DOHH2 (cell line): ENCODE data around the gene GABPA.
"Not testable (repeated sequence)": the region's sequence is repeated elsewhere in the genome, so short reads cannot be mapped to it uniquely, and the experiment has no call there.

ENCODE experiments used
- H3F3A ChIP-seq: fragments of 200-600 bp; sonication (generic), shearing (Covaris generic); 2 replicates; pipeline ENCODE4 v1.6.0; 2016; ENCODE audit warnings: antibody characterized with exemption, mild to moderate bottlenecking; ENCODE audit not compliant: control insufficient read depth, insufficient read depth
- H3K27ac ChIP-seq: fragments of 200-600 bp; sonication (generic); 2 replicates; pipeline ENCODE4 v1.5.1; 2014; ENCODE audit warnings: low read depth, mild to moderate bottlenecking, low read length, moderate library complexity
- H3K27me3 ChIP-seq: fragments of 200-600 bp; sonication (generic); 2 replicates; pipeline ENCODE4 v1.6.1; 2014; ENCODE audit warnings: mild to moderate bottlenecking, low read length, mixed read lengths; ENCODE audit not compliant: control insufficient read depth
- H3K36me3 ChIP-seq: fragments of 200-600 bp; sonication (generic); 2 replicates; pipeline ENCODE4 v1.6.1; 2014; ENCODE audit warnings: mild to moderate bottlenecking, low read length, moderate library complexity, mixed read lengths; ENCODE audit not compliant: control insufficient read depth
- H3K4me1 ChIP-seq: fragments of 200-600 bp; sonication (generic); 2 replicates; pipeline ENCODE4 v1.6.1; 2014; ENCODE audit warnings: mild to moderate bottlenecking, low read length, mixed read lengths; ENCODE audit not compliant: control insufficient read depth
- H3K4me2 ChIP-seq: fragments of 200-600 bp; sonication (generic); 2 replicates; pipeline ENCODE4 v1.6.0; 2014; ENCODE audit warnings: mild to moderate bottlenecking, low read length, moderate library complexity
- H3K4me3 ChIP-seq: fragments of 200-600 bp; sonication (generic); 2 replicates; pipeline ENCODE4 v1.5.1; 2014; ENCODE audit warnings: mild to moderate bottlenecking, low read length, mixed read lengths
- H3K79me2 ChIP-seq: fragments of 200-600 bp; sonication (generic); 2 replicates; pipeline ENCODE4 v1.6.1; 2014; ENCODE audit warnings: mild to moderate bottlenecking, low read length, mixed read lengths; ENCODE audit not compliant: control insufficient read depth
- H3K9me2 ChIP-seq: fragments of 200-600 bp; sonication (generic); replicated peaks from 2 replicates; pipeline ENCODE4 v1.6.1; 2014; ENCODE audit warnings: mild to moderate bottlenecking, low read length, mixed read lengths; ENCODE audit not compliant: control insufficient read depth
- H3K9me3 ChIP-seq: fragments of 200-600 bp; sonication (generic); 2 replicates; pipeline ENCODE4 v1.6.1; 2014; ENCODE audit warnings: antibody characterized with exemption, low read length, mixed read lengths; ENCODE audit not compliant: control insufficient read depth, insufficient read depth
- H4K20me1 ChIP-seq: fragments of 200-600 bp; sonication (generic); 2 replicates; pipeline ENCODE4 v1.6.0; 2014; ENCODE audit warnings: low read depth, mild to moderate bottlenecking, antibody characterized with exemption, low read length, moderate library complexity; ENCODE audit not compliant: control insufficient read depth, insufficient read depth
- EZH2phosphoT487 ChIP-seq: fragments of 200-600 bp; sonication (generic); IDR thresholded peaks from 2 replicates; pipeline ENCODE4 v1.6.1; 2017; ENCODE audit warnings: borderline replicate concordance, mild to moderate bottlenecking, antibody characterized with exemption, low read length, moderate library complexity, mixed read lengths
- TF ChIP-seq, protein P1 (sequence below): fragments of 200-600 bp; sonication (generic); IDR thresholded peaks from one replicate; pipeline ENCODE4 v1.5.1; 2014; ENCODE audit warnings: antibody characterized with exemption, mild to moderate bottlenecking, low read depth, low read length; ENCODE audit not compliant: poor library complexity, severe bottlenecking

GABPA gene

DNA sequence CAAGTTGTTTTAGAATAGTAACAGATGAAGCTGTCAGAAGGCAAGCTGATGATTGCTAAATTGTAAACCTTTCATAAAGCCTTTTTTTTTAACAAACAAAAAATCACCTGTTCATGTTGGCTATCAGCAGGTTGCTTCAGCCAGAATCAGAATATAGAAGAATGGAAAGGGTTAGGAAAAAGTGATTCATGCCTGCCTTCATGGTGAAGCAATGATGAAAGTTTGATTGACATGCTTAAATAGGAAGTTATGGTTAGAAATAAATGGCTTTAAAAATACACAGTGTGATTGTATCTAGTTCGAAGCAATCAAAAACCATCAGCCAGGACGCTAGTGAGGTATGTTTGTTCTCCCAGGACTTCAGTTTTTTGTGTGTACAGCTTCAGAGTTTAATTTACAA is 37.9 kb downstream of the GABPA start:
- TF ChIP-seq, protein P1, sequence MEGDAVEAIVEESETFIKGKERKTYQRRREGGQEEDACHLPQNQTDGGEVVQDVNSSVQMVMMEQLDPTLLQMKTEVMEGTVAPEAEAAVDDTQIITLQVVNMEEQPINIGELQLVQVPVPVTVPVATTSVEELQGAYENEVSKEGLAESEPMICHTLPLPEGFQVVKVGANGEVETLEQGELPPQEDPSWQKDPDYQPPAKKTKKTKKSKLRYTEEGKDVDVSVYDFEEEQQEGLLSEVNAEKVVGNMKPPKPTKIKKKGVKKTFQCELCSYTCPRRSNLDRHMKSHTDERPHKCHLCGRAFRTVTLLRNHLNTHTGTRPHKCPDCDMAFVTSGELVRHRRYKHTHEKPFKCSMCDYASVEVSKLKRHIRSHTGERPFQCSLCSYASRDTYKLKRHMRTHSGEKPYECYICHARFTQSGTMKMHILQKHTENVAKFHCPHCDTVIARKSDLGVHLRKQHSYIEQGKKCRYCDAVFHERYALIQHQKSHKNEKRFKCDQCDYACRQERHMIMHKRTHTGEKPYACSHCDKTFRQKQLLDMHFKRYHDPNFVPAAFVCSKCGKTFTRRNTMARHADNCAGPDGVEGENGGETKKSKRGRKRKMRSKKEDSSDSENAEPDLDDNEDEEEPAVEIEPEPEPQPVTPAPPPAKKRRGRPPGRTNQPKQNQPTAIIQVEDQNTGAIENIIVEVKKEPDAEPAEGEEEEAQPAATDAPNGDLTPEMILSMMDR: no peak
- TF ChIP-seq EZH2phosphoT487: no peak

DNA sequence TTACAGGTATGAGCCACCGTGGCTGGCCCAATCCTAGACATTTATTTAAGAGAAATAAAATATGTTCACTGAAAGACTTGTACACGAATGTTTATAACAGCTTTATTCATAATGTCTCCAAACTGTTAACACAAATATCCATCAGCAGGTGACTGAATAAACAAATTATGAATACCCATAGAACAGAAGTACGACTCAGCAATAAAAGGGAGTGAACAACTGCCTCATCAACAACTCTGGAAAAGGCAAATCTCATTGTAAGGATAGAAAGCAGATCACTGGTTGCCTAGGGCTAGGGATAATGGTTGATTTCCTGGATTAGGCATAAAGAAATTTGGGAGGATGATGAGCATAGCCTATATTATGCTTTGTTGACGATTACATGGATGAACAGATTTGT is 41.7 kb downstream of the GABPA start:
- Histone ChIP-seq H3K36me3 (no peaks in the 10 kb centered on the region), H3K27ac (no peak overlapping the region), H3K4me1 (no peaks in the 10 kb centered on the region), H3F3A (peaks cover 7% of the 10 kb centered on the region; the same call in 1 of the 2 replicates), H3K27me3 (no peaks in the 10 kb centered on the region), H3K4me3 (no peak overlapping the region), H3K9me3 (0 out of 2 replicates have a peak, but pooled peaks cover 2% of the 10 kb centered on the region), H4K20me1 (no peaks in the 10 kb centered on the region), H3K79me2 (no peaks in the 10 kb centered on the region), H3K4me2 (no peak overlapping the region), H3K9me2 (no peaks in the 10 kb centered on the region)
- no peak for TF ChIP-seq EZH2phosphoT487
- TF ChIP-seq, protein P1: no peak

More for the DNA sequence above, 37.9 kb downstream of the GABPA start:
- no peaks in the 10 kb centered on the region for H3K9me3 ChIP-seq
- no peaks in the 10 kb centered on the region for H4K20me1 ChIP-seq
- H3K27ac ChIP-seq: no peak overlapping the region
- H3F3A ChIP-seq: peaks cover 7% of the 10 kb centered on the region; the same call in 1 of the 2 replicates
- H3K36me3 ChIP-seq: peaks cover 3% of the 10 kb centered on the region
- H3K27me3 ChIP-seq: no peaks in the 10 kb centered on the region
- no peaks in the 10 kb centered on the region for H3K9me2 ChIP-seq
- no peaks in the 10 kb centered on the region for H3K79me2 ChIP-seq
- no peak overlapping the region for H3K4me2 ChIP-seq
- no peak overlapping the region for H3K4me3 ChIP-seq
- H3K4me1 ChIP-seq: no peaks in the 10 kb centered on the region

DNA sequence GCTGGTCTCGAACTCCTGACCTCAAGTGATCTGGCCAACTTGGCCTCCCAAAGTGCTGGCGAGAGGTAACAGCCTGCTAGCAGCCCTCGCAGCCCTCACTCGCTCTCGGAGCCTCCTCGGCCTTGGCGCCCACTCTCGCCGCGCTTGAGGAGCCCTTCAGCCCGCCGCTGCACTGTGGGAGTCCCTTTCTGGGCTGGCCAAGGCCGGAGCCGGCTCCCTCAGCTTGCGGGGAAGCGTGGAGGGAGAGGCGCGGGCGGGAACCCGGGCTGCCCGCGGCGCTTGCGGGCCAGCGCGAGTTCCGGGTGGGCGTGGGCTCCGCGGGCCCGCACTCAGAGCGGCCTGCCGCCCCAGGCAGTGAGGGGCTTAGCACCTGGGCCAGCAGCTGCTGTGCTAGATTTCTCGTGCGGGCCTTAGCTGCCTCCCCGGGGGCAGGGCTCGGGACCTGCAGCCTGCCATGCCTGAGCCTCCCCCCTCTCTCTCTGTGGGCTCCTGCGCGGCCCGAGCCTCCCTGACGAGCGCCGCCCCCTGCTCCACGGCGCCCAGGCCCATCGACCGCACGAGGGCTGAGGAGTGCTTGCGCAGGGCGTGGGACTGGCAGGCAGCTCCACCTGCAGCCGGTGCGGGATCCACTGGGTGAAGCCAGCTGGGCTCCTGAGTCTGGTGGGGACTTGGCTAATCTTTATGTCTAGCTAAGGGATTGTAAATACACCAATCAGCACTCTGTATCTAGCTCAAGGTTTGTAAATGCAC is 43.5 kb downstream of the GABPA start:
- not testable (repeated sequence) for H3K27ac ChIP-seq, H3K4me3 ChIP-seq, H3K27me3 ChIP-seq, H3K9me2 ChIP-seq, H3K36me3 ChIP-seq, H3K4me2 ChIP-seq, H3K4me1 ChIP-seq, H3K79me2 ChIP-seq, H3F3A ChIP-seq, H3K9me3 ChIP-seq, H4K20me1 ChIP-seq

DNA sequence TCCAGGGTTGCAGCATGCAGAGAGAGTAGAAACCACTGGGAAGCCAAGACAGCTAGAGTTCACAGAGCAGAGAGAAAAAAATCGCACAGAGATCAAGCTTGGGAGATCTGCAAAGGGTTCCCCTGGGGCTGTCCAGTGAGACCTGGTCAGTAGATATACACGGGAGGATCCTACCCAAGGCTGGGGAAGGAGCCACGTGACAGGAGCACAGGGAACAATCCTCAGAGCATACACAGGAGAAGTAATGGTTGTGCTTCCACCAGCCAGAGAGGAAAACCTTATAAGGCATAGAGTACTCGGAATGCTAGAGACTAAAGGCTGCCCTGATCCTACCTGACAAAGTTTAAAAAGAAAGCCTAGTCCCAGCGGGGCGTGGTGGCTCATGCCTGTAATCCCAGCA is 53.9 kb downstream of the GABPA start:
- Histone ChIP-seq H3K4me1 (peaks cover 10% of the 10 kb centered on the region), H4K20me1 (no peaks in the 10 kb centered on the region), H3K27me3 (peaks cover 2% of the 10 kb centered on the region), H3K79me2 (no peaks in the 10 kb centered on the region), H3K9me2 (no peaks in the 10 kb centered on the region), H3K4me3 (no peak overlapping the region), H3K4me2 (no peak overlapping the region), H3K36me3 (no peaks in the 10 kb centered on the region), H3F3A (no peaks in the 10 kb centered on the region), H3K27ac (no peak overlapping the region), H3K9me3 (no peaks in the 10 kb centered on the region)
- TF ChIP-seq EZH2phosphoT487: no peak
- TF ChIP-seq, protein P1: no peak
